Neural crest cell (in vitro differentiated cells): Measurements from ENCODE around the gene CHST11. TPM values are rescaled to one million over a fixed set of nuclear protein-coding genes. Genes with fewer than 3 reads are reported as not detected.

Source experiments
- DNase-seq: peaks from one replicate; pipeline ENCODE4 v3.0.0; 2021; ENCODE audit warnings: low read depth, mixed read lengths, low spot score
- H3K27ac Mint-ChIP-seq: one replicate; pipeline ENCODE4 v1.8.0; 2021; ENCODE audit warnings: mild to moderate bottlenecking, mixed read lengths; ENCODE audit not compliant: unreplicated experiment
- H3K27me3 Mint-ChIP-seq: 2 replicates; pipeline ENCODE4 v1.8.0; 2021; ENCODE audit warnings: low read depth, mild to moderate bottlenecking, mixed read lengths
- H3K36me3 Mint-ChIP-seq: 2 replicates; pipeline ENCODE4 v1.8.0; 2021; ENCODE audit warnings: low read depth, mild to moderate bottlenecking, mixed read lengths
- H3K4me1 Mint-ChIP-seq: 2 replicates; pipeline ENCODE4 v1.8.0; 2021; ENCODE audit warnings: mixed read lengths
- H3K4me3 Mint-ChIP-seq: one replicate; pipeline ENCODE4 v1.8.0; 2021; ENCODE audit warnings: mild to moderate bottlenecking, mixed read lengths
- H3K9me3 Mint-ChIP-seq: 2 replicates; pipeline ENCODE4 v1.8.0; 2021; ENCODE audit warnings: mixed read lengths
- total RNA-seq: library from RNA; stranded (reverse); gene quantifications from 2 replicates; pipeline ENCODE4 v1.2.1, GENCODE V29; 2021
- TF ChIP-seq, protein P1 (sequence below): fragments of 200-600 bp; sonication (generic); conservative IDR thresholded peaks from 2 replicates; pipeline ENCODE4 v1.5.0; 2021; ENCODE audit warnings: antibody characterized with exemption, mild to moderate bottlenecking

Gene CHST11
- total RNA-seq, 1 donor from 2014 or later: 10.0 TPM

GRCh38 chr12:104411826-104412641 is 44.7 kb upstream of the CHST11 start:
- H3K27me3 Mint-ChIP-seq: no peaks in the 10 kb centered on the region
- no peaks in the 10 kb centered on the region for H3K4me1 Mint-ChIP-seq
- peaks cover 4% of the 10 kb centered on the region for H3K9me3 Mint-ChIP-seq
- H3K27ac Mint-ChIP-seq: no peak overlapping the region
- no peak for DNase-seq
- no peaks in the 10 kb centered on the region for H3K36me3 Mint-ChIP-seq
- TF ChIP-seq, protein P1, sequence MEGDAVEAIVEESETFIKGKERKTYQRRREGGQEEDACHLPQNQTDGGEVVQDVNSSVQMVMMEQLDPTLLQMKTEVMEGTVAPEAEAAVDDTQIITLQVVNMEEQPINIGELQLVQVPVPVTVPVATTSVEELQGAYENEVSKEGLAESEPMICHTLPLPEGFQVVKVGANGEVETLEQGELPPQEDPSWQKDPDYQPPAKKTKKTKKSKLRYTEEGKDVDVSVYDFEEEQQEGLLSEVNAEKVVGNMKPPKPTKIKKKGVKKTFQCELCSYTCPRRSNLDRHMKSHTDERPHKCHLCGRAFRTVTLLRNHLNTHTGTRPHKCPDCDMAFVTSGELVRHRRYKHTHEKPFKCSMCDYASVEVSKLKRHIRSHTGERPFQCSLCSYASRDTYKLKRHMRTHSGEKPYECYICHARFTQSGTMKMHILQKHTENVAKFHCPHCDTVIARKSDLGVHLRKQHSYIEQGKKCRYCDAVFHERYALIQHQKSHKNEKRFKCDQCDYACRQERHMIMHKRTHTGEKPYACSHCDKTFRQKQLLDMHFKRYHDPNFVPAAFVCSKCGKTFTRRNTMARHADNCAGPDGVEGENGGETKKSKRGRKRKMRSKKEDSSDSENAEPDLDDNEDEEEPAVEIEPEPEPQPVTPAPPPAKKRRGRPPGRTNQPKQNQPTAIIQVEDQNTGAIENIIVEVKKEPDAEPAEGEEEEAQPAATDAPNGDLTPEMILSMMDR: no peak
- H3K4me3 Mint-ChIP-seq: no peak overlapping the region

DNA sequence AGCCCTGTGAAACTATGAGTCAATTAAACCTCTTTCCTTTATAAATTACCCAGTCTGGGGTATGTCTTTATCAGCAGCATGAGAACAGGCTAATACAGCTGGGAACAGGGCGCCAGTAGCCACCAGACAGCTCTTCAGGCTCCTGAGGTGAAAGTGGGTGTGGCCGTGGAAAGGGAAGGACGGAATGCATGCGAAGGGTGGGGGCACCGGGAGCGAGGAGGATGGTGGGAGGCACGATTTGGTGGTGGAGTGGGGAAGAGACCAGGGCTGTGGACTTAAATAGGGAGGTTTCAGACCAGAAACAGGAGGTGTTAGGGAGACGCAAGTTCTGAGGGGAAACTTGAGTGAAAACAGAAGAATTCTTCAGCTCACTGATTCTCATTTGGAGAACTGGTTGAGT is 44.1 kb upstream of the CHST11 start:
- Mint-ChIP-seq H3K27ac (no peak overlapping the region), H3K9me3 (peaks cover under 1% of the 10 kb centered on the region), H3K36me3 (no peaks in the 10 kb centered on the region), H3K4me1 (no peaks in the 10 kb centered on the region), H3K27me3 (no peaks in the 10 kb centered on the region), H3K4me3 (no peak overlapping the region)
- DNase-seq: no peak
- TF ChIP-seq, protein P1: no peak

DNA sequence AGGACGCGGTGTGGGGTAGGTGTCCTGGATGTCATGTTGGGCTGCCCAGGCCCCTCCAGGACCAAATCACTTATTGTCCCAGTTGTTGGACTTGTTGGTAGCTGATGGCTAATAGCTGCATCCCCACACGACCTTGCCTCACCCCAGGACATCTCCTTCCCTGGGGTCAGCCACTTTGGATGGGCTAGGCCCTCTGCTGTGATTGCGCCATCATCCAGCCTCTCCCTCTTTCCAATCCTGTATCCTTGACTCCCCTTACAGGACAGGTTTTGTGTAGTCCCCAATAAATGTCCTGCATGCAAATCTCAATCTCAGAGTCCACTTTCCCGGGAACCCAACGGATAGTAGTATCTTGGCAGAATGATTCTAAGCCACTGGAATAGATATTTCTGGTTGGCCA is 43.4 kb upstream of the CHST11 start:
- Mint-ChIP-seq H3K27me3 (no peaks in the 10 kb centered on the region), H3K4me3 (no peak overlapping the region), H3K4me1 (no peaks in the 10 kb centered on the region), H3K36me3 (no peaks in the 10 kb centered on the region), H3K9me3 (no peaks in the 10 kb centered on the region), H3K27ac (no peak overlapping the region)
- TF ChIP-seq, protein P1: no peak
- no peak for DNase-seq

DNA sequence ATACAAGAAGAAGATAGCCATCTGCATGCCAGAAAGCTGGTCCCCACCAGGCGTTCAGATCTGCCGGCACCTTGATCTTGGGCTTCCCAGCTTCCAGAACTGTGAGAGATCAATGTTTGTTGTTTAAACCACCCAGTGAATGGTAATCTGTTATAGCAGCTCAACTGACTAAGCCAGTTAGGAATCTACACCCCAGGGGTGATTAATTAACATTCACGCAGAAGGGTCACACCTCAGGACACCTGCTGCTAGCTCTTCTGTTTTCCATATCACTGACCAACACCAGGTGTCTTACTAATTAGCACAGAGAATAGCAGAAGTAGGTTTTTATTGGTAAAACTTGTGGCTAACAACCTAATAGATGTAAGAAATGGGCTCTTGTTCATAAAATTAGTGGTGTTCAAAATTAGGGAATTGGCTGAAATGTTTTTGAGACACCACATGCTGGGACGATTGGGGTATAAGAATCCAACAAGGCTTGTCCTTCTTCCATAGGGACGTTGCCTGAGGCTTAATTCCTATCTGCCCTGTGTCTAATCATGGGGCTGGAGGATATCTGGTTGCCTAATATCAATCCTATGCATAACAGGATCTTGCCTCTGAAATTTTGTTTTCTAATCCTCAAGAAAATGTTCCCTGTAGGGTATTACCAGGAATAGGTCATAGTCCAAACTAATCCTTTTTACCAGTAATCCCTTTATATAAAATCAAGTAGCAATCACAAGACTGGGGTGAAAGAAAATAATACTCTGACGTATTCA is 42.0 kb upstream of the CHST11 start:
- Mint-ChIP-seq H3K27ac (no peak overlapping the region), H3K4me3 (no peak overlapping the region), H3K4me1 (no peaks in the 10 kb centered on the region), H3K9me3 (no peaks in the 10 kb centered on the region), H3K36me3 (no peaks in the 10 kb centered on the region), H3K27me3 (no peaks in the 10 kb centered on the region)
- DNase-seq: no peak
- TF ChIP-seq, protein P1: no peak

- H3K27me3 Mint-ChIP-seq: no peaks in the 10 kb centered on the region
- H3K4me1 Mint-ChIP-seq: no peaks in the 10 kb centered on the region
- H3K9me3 Mint-ChIP-seq: no peaks in the 10 kb centered on the region
- H3K27ac Mint-ChIP-seq: no peak overlapping the region
- no peak for DNase-seq
- H3K4me3 Mint-ChIP-seq: no peak overlapping the region
- TF ChIP-seq, protein P1: no peak
- no peaks in the 10 kb centered on the region for H3K36me3 Mint-ChIP-seq
Measured at GRCh38 chr12:104415342-104415980, 41.3 kb upstream of the CHST11 start.
